ENCODE data around the gene ITPR2.
"Not testable (repeated sequence)": the region's sequence is repeated elsewhere in the genome, so short reads cannot be mapped to it uniquely, and the experiment has no call there.

Gene ITPR2

GRCh38 chr12:26520869-26521268 is 312.1 kb downstream of the ITPR2 start:
- H3K4me3 ChIP-seq (ENCODE audit: low read depth, low read length): no peak overlapping the region
- TF ChIP-seq, protein P1, sequence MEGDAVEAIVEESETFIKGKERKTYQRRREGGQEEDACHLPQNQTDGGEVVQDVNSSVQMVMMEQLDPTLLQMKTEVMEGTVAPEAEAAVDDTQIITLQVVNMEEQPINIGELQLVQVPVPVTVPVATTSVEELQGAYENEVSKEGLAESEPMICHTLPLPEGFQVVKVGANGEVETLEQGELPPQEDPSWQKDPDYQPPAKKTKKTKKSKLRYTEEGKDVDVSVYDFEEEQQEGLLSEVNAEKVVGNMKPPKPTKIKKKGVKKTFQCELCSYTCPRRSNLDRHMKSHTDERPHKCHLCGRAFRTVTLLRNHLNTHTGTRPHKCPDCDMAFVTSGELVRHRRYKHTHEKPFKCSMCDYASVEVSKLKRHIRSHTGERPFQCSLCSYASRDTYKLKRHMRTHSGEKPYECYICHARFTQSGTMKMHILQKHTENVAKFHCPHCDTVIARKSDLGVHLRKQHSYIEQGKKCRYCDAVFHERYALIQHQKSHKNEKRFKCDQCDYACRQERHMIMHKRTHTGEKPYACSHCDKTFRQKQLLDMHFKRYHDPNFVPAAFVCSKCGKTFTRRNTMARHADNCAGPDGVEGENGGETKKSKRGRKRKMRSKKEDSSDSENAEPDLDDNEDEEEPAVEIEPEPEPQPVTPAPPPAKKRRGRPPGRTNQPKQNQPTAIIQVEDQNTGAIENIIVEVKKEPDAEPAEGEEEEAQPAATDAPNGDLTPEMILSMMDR (IDR thresholded peaks at IDR 0.05; ENCODE audit: borderline replicate concordance, insufficient read depth, low read depth, low read length): no peak

GRCh38 chr12:26520109-26520508 is 312.9 kb downstream of the ITPR2 start:
- no peak overlapping the region for H3K4me3 ChIP-seq (ENCODE audit: low read depth, low read length)
- TF ChIP-seq, protein P1 (IDR thresholded peaks at IDR 0.05; ENCODE audit: borderline replicate concordance, insufficient read depth, low read depth, low read length): no peak

- TF ChIP-seq, protein P1 (IDR thresholded peaks at IDR 0.05; ENCODE audit: borderline replicate concordance, insufficient read depth, low read depth, low read length): no peak
- H3K4me3 ChIP-seq (ENCODE audit: low read depth, low read length): no peak overlapping the region
Measured at GRCh38 chr12:26519462-26519861, 313.5 kb downstream of the ITPR2 start.

DNA sequence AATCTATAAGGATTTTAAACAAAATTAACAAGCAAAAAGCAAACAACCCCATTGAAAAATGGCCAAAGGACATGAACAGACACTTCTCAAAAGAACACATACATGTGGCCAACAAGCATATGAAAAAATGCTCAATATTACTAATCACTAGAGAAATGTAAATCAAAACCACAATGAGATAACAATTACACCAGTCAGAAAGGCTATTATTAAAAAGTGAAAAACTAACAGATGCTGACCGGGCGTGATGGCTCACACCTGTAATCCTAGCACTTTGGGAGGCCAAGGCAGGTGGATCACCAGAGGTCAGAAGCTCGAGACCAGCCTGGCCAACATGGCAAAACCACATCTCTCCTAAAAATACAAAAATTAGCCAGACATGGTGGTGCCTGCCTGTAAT is 315.7 kb downstream of the ITPR2 start:
- H3K4me3 ChIP-seq (ENCODE audit: low read depth, low read length): not testable (repeated sequence)

GRCh38 chr12:26514364-26514763 is 318.6 kb downstream of the ITPR2 start:
- TF ChIP-seq, protein P1 (IDR thresholded peaks at IDR 0.05; ENCODE audit: borderline replicate concordance, insufficient read depth, low read depth, low read length): no peak
- H3K4me3 ChIP-seq (ENCODE audit: low read depth, low read length): no peak overlapping the region

DNA sequence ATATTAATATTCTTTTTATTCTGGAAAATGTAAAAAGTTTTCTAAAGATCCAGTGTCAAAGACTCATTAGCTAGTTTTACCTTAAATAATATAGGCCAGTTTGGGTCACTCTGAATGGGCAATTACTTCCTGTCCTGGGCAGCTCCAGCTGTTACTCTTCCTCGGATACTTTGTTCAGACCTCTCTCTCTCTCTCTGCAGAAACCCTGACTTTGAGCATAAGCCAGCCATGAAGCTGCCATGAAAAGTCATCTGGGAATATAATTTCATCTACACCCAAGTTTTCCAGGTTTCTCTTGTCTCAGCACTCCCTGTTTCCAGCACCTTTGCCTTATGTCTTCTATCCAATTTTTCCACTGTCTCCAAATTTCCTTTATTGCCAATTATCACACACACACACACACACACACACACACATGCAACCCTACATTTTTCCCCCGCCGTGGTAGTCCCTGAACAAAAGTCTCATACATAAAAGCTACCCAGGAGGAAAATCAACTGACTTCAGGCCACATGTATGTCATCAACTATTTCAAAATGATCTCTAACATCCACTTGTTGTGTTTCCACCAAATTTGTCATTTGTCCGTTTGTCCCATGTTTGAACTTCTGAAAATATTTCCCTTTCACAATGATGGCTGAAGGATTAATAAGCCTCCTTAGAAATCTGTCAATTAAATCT is 319.5 kb downstream of the ITPR2 start:
- no peak overlapping the region for H3K4me3 ChIP-seq (ENCODE audit: low read depth, low read length)
- TF ChIP-seq, protein P1 (IDR thresholded peaks at IDR 0.05; ENCODE audit: borderline replicate concordance, insufficient read depth, low read depth, low read length): no peak

GRCh38 chr12:26512213-26512612 is 320.8 kb downstream of the ITPR2 start:
- H3K4me3 ChIP-seq (ENCODE audit: low read depth, low read length): no peak overlapping the region
- TF ChIP-seq, protein P1 (IDR thresholded peaks at IDR 0.05; ENCODE audit: borderline replicate concordance, insufficient read depth, low read depth, low read length): no peak

GRCh38 chr12:26510354-26510674 is 322.7 kb downstream of the ITPR2 start:
- TF ChIP-seq, protein P1 (IDR thresholded peaks at IDR 0.05; ENCODE audit: borderline replicate concordance, insufficient read depth, low read depth, low read length): no peak
- no peak overlapping the region for H3K4me3 ChIP-seq (ENCODE audit: low read depth, low read length)

All from GM12875 (cell line).